AG04449 (cell line): Measurements from ENCODE around the gene FKTN.

Experiments
- CTCF ChIA-PET: fragments of 350-600 bp; formaldehyde crosslinking; extraction: SDS; loops from one replicate; lab custom pipeline; 2021; ENCODE audit warnings: antibody characterized with exemption; lab: Yijun Ruan, JAX
- POLR2A ChIA-PET: fragments of 400-600, 350-600 bp; formaldehyde crosslinking; extraction: SDS; loops from one replicate; lab custom pipeline; 2020; ENCODE audit warnings: antibody characterized with exemption, inconsistent platforms; lab: Yijun Ruan, JAX
- DNase-seq: peaks from one replicate; pipeline ENCODE4 v3.0.0-alpha.2; 2010; ENCODE audit warnings: low read depth, low spot score
- H3K4me3 ChIP-seq: 2 replicates; pipeline ENCODE4 v1.5.1; 2011; ENCODE audit warnings: low read depth, mild to moderate bottlenecking, control low read depth, low read length
- CTCF ChIP-seq: IDR thresholded peaks from one replicate; pipeline ENCODE4 v1.5.1; 2011; ENCODE audit warnings: mild to moderate bottlenecking, moderate library complexity, low read length, control low read depth, inconsistent platforms; ENCODE audit not compliant: insufficient read depth; ENCODE audit errors: missing control alignments

The FKTN gene

DNA sequence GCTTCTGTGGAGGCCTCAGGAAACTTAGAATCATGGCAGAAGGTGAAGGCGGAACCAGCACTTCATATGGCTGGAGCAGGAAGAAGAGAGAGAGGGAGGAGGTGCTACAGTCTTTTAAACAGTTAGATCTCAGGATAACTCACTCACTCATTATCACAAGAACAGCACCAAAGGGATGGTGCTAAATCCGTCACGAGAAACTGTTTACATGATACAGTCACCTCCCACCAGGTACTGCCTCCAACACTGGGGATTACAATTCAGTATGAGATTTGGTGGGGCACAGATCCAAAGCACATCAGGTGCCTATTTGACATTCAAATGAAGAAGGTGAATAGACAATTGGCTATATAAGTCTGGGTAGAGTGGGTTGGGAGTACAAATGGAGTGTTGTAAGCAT, 35.2 kb downstream of the FKTN start:
- CTCF ChIA-PET, result no interaction called here
- DNase-seq, result no peak
- H3K4me3 ChIP-seq, result no peak overlapping the region
- POLR2A ChIA-PET, result no interaction called here
- TF ChIP-seq CTCF, result no peak

DNA sequence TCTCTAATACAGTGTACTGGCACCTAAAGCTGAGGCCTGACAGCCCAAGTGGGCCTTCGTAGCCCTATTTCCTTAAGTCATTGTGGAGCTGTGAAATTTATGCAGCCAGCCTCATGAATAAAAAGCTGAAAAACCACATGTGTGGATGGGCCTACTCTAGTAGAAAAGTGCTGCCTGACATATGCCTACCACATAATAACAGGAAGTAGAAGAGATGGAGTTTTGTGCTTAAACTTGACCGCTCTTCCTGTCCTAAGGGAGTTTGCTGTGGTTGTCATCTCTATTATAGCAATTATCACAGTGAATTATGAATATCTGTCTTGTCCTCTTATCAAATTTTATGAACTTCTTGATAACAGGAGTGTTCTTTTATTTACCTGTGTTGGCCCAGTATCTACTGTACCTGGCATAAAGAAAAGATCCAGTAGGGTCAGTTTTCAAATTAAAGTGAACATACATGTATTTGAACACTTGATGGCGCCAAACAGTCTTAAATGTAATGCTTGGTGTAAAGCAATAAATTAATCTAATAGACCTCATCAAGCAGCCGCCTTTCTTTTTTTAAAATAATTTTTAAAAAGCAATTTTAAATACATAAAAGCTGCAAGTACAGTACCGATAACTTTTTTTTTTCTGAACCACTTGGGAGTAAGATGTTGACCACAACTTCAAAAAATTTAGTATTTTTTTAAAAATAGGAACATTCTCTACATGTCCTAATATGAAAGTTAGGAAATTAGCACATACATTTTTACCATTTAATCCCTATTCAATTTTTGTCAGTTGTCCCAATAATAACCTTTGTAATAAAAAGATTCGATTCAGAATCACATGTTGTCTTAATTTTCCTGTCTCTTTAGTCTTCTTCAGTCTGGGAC, 51.0 kb downstream of the FKTN start:
- peak; percentile 23 for TF ChIP-seq CTCF
- CTCF ChIA-PET, result interaction anchor here (1.1 to 2.5 kb wide), 19 partner anchors 8 to 273 kb away, joined by 3 to 32 read pairs (median 5); no protein-coding TSS in a partner anchor
- DNase-seq, result peak; percentile 2
- POLR2A ChIA-PET, result no interaction called here
- H3K4me3 ChIP-seq, result no peak overlapping the region

DNA sequence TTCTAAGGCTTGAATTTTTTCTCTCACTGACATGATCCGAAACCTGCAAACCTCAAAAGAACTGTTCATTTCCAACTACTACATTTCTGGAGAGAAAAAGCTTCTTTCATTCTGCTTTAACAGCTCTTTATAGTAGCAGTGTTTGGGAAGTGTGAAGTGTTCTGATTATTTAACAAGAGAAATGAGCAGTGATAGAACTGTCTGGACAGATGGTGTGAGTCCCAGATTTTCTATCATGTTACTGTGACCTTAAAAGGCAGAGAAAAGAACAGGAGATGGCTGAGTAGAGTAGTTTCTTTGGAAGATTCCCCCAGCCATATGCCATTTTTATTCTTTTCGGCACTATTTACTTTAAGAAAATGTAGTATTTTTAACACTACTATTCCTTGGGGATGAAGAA, 63.1 kb downstream of the FKTN start:
- DNase-seq, result no peak
- H3K4me3 ChIP-seq, result no peak overlapping the region
- ChIA-PET CTCF (interaction anchor here (0.7 to 2.6 kb wide), 5 partner anchors 9 to 99 kb away, joined by 3 to 13 read pairs (median 3); no protein-coding TSS in a partner anchor), POLR2A (no interaction called here)
- no peak for TF ChIP-seq CTCF

GRCh38 chr9:105625088-105625487, 67.2 kb downstream of the FKTN start:
- no peak for TF ChIP-seq CTCF
- POLR2A ChIA-PET, result no interaction called here
- H3K4me3 ChIP-seq, result no peak overlapping the region
- DNase-seq, result no peak
- CTCF ChIA-PET, result interaction anchor here (1.5 kb wide), 1 partner anchor 13 kb away, joined by 9 read pairs; no protein-coding TSS in a partner anchor

GRCh38 chr9:105632807-105633206, 74.9 kb downstream of the FKTN start:
- CTCF ChIA-PET, result no interaction called here
- TF ChIP-seq CTCF, result no peak

DNA sequence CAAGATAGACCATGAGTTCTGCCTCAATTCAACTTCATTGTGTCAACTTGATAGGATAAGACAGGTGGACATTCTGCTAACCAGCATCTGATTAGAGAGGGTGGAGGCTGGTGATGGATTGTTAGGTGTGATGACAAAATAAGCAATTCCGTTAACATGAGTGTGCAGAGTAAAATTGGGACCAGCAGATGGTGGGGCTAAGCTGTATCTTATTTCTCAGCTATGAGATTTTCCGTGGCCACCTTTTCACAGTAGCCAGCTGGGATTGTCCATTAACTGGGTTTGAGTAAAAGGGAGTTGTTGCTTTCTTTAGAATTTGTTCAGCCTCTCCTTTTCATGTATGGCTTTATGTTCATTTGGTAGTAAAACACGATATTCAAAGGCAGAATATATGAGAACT, 75.5 kb downstream of the FKTN start:
- TF ChIP-seq CTCF, result no peak
- CTCF ChIA-PET, result interaction anchor here (0.9 kb wide), 1 partner anchor 13 kb away, joined by 3 read pairs; no protein-coding TSS in a partner anchor
- no peak for DNase-seq
- POLR2A ChIA-PET, result no interaction called here
- no peak overlapping the region for H3K4me3 ChIP-seq

More at GRCh38 chr9:105632807-105633206, 74.9 kb downstream of the FKTN start:
- H3K4me3 ChIP-seq, result no peak overlapping the region
- POLR2A ChIA-PET, result no interaction called here
- no peak for DNase-seq
